Smooth muscle cell (in vitro differentiated cells): Measurements from ENCODE around the gene SIX5. TPM values are rescaled to one million over a fixed set of nuclear protein-coding genes. Genes with fewer than 3 reads are reported as not detected.

ENCODE experiments used
- DNase-seq: peaks from one replicate; lab custom pipeline; 2025; ENCODE audit not compliant: unreplicated experiment; lab: John Stamatoyannopoulos, UW
- H2AFZ ChIP-seq: fragments of 200-600 bp; sonication (generic); 2 replicates; pipeline ENCODE4 v1.6.0; 2016; ENCODE audit warnings: antibody characterized with exemption, low read depth, mild to moderate bottlenecking
- H3F3A ChIP-seq: fragments of 200-600 bp; sonication (generic); 2 replicates; pipeline ENCODE4 v1.6.0; 2017; ENCODE audit warnings: antibody characterized with exemption, low read depth
- H3K27ac ChIP-seq: fragments of 200-600 bp; sonication (generic); 2 replicates; pipeline ENCODE4 v1.5.1; 2016; ENCODE audit warnings: low read depth, mild to moderate bottlenecking
- H3K27me3 ChIP-seq: fragments of 200-600 bp; sonication (generic); 2 replicates; pipeline ENCODE4 v1.6.1; 2016; ENCODE audit warnings: low read depth, mild to moderate bottlenecking
- H3K36me3 ChIP-seq: fragments of 200-600 bp; sonication (generic); 2 replicates; pipeline ENCODE4 v1.5.1; 2016; ENCODE audit warnings: low read depth
- H3K4me1 ChIP-seq: fragments of 200-600 bp; sonication (generic); 2 replicates; pipeline ENCODE4 v1.5.1; 2016; ENCODE audit warnings: low read depth
- H3K4me2 ChIP-seq: fragments of 200-600 bp; sonication (generic); 2 replicates; pipeline ENCODE4 v1.6.0; 2016; ENCODE audit warnings: mild to moderate bottlenecking
- H3K4me3 ChIP-seq: fragments of 200-600 bp; sonication (generic); 2 replicates; pipeline ENCODE4 v1.5.1; 2016; ENCODE audit warnings: mild to moderate bottlenecking
- H3K79me2 ChIP-seq: fragments of 200-600 bp; sonication (generic); 2 replicates; pipeline ENCODE4 v1.6.0; 2016; ENCODE audit warnings: low read depth, mild to moderate bottlenecking
- H3K9ac ChIP-seq: fragments of 200-600 bp; sonication (generic); 2 replicates; pipeline ENCODE4 v1.6.0; 2016; ENCODE audit warnings: low read depth
- H3K9me3 ChIP-seq: fragments of 200-600 bp; sonication (generic); replicated peaks from 2 replicates; pipeline ENCODE4 v1.5.1; 2016; ENCODE audit warnings: low read depth
- H4K20me1 ChIP-seq: fragments of 200-600 bp; sonication (generic); 2 replicates; pipeline ENCODE4 v1.6.0; 2016; ENCODE audit warnings: low read depth
- CTCF ChIP-seq: fragments of 200-600 bp; sonication (generic); IDR thresholded peaks from 2 replicates; pipeline ENCODE4 v1.5.1; 2017; ENCODE audit warnings: borderline replicate concordance, mild to moderate bottlenecking, antibody characterized with exemption; ENCODE audit not compliant: insufficient read depth, poor library complexity, severe bottlenecking
- WGBS: methylation state at CpG from one replicate; pipeline ENCODE4 v1.1.7; 2016; ENCODE audit warnings: low lambda C conversion rate; 5-methylcytosine and 5-hydroxymethylcytosine counted together
- polyA plus RNA-seq: library from polyadenylated mRNA; unstranded; fragments of >200 nt; fragmentation: Nextera tagmentation; extraction: Ambion mirVana; gene quantifications from 2 replicates; pipeline ENCODE4 v1.2.1, GENCODE V29; 2016
- total RNA-seq: library from RNA; depleted of rRNA; stranded (reverse); fragments of >200 nt; gene quantifications from 2 replicates; pipeline ENCODE4 v1.2.3, GENCODE V29; 2014

SIX5 gene
- total and polyA plus RNA-seq, 2 experiments from 2014 or later: 10.2 to 16.0 TPM

GRCh38 chr19:45816236-45817009, 47.4 kb upstream of the SIX5 start:
- DNase-seq: no peak
- no peaks in the 10 kb centered on the region for H3K9me3 ChIP-seq
- no peak overlapping the region for H3K9ac ChIP-seq
- peak overlapping the region; percentile 69 for H3K4me3 ChIP-seq
- peak overlapping the region; percentile 4 for H3K27ac ChIP-seq
- WGBS: 58% methylated on average over 17 of the region's 18 CpGs
- no peaks in the 10 kb centered on the region for H3K36me3 ChIP-seq
- no peak for TF ChIP-seq CTCF
- no peaks in the 10 kb centered on the region for H3K79me2 ChIP-seq
- peak overlapping the region; percentile 93 for H3K4me2 ChIP-seq
- H3K27me3 ChIP-seq: no peaks in the 10 kb centered on the region
- no peaks in the 10 kb centered on the region for H4K20me1 ChIP-seq
- H3F3A ChIP-seq: no peaks in the 10 kb centered on the region
- no peak overlapping the region for H2AFZ ChIP-seq
- H3K4me1 ChIP-seq: peaks cover 13% of the 10 kb centered on the region

GRCh38 chr19:45815481-45816216, 46.6 kb upstream of the SIX5 start:
- no peak for DNase-seq
- no peak overlapping the region for H2AFZ ChIP-seq
- H3K36me3 ChIP-seq: no peaks in the 10 kb centered on the region
- no peak for TF ChIP-seq CTCF
- peak overlapping the region; percentile 22 for H3K9ac ChIP-seq
- peak overlapping the region; percentile 69 for H3K4me3 ChIP-seq
- no peaks in the 10 kb centered on the region for H4K20me1 ChIP-seq
- no peaks in the 10 kb centered on the region for H3F3A ChIP-seq
- no peaks in the 10 kb centered on the region for H3K79me2 ChIP-seq
- no peaks in the 10 kb centered on the region for H3K9me3 ChIP-seq
- peak overlapping the region; percentile 93 for H3K4me2 ChIP-seq
- H3K27ac ChIP-seq: peak overlapping the region; percentile 4
- no peaks in the 10 kb centered on the region for H3K27me3 ChIP-seq
- 0% methylated on average over 17 of the region's 44 CpGs for WGBS
- H3K4me1 ChIP-seq: peaks cover 13% of the 10 kb centered on the region

GRCh38 chr19:45814851-45815480, 45.9 kb upstream of the SIX5 start, which contains the start of gene RSPH6A:
Gene RSPH6A, minus strand, starts transcription at chr19:45815308. Its CDS starts 132 bp downstream, at chr19:45815176.
- H3K36me3 ChIP-seq: no peaks in the 10 kb centered on the region
- DNase-seq: no peak
- H2AFZ ChIP-seq: no peak within 1 kb of the TSS
- TF ChIP-seq CTCF: no peak
- H3K27ac ChIP-seq: peak within 1 kb of the TSS; percentile 4
- 18% methylated on average over 34 of the region's 40 CpGs for WGBS
- peak within 1 kb of the TSS; percentile 22 for H3K9ac ChIP-seq
- H3K9me3 ChIP-seq: no peaks in the 10 kb centered on the region
- H3K4me2 ChIP-seq: peak within 1 kb of the TSS; percentile 93
- no peaks in the 10 kb centered on the region for H3K79me2 ChIP-seq
- H4K20me1 ChIP-seq: no peaks in the 10 kb centered on the region
- peak within 1 kb of the TSS; percentile 69 for H3K4me3 ChIP-seq
- H3K4me1 ChIP-seq: peaks cover 13% of the 10 kb centered on the region
- no peaks in the 10 kb centered on the region for H3F3A ChIP-seq
- H3K27me3 ChIP-seq: no peaks in the 10 kb centered on the region
